K562 (cell line): Measurements from ENCODE around the gene DIAPH1. TPM values are rescaled to one million over a fixed set of nuclear protein-coding genes. Genes with fewer than 3 reads are reported as not detected.
A peak's percentile ranks its signal among the peaks of the same experiment; 100 is the strongest.

Experiments
- ATAC-seq: fragments of 200-7000 bp; cut with Tn5 transposase; 3 replicates; pipeline ENCODE4 v1.9.1; 2020; ENCODE audit warnings: moderate library complexity
- BruUV-seq: library from RNA; stranded (reverse); fragments of 400-500 nt; replicated peaks from 2 replicates; lab custom pipeline; 2021; lab: Mats Ljungman, UMichigan
- CTCF ChIA-PET: fragments of 300-600 bp; formaldehyde crosslinking; extraction: SDS; loops from one replicate; lab custom pipeline; 2021; ENCODE audit warnings: low intra/inter-chr PET ratio; lab: Yijun Ruan, JAX
- POLR2A ChIA-PET: fragments of 300-600, 350-650 bp; sonication (Branson Sonifier 250); formaldehyde crosslinking; extraction: SDS; loops from one replicate; lab custom pipeline; 2021; ENCODE audit warnings: antibody characterized with exemption, inconsistent platforms; lab: Yijun Ruan, JAX
- DNase-seq, 4 experiments: peaks; one replicate each; pipeline versions ENCODE4 v3.0.0 to v3.0.0-alpha.2; 2011 to 2018; ENCODE audit warnings: low spot score in 3 of 4, mixed read lengths in 3 of 4; ENCODE audit errors: extremely low read depth in 1 of 4
- FAIRE-seq: peaks from 2 replicates; lab custom pipeline; 2011; peaks lifted over from hg19 to GRCh38; lab: Jason Lieb, UNC
- H2AFZ ChIP-seq: 2 replicates; pipeline ENCODE4 v1.6.0; 2011; ENCODE audit warnings: low read depth, low read length, control low read depth, inconsistent platforms
- H3K27ac ChIP-seq: fragments of 200-600 bp; 3 replicates; pipeline ENCODE4 v1.8.0; 2011; ENCODE audit warnings: low read depth, mild to moderate bottlenecking, control low read depth, inconsistent platforms, low read length, moderate library complexity, mixed read lengths; ENCODE audit errors: extremely low read depth
- H3K27me3 ChIP-seq, 2 experiments: fragments of 300-600 bp in 1 of 2; 2 replicates in 1 of 2; 3 replicates in 1 of 2; pipeline versions ENCODE4 v1.6.0 to v1.8.0; 2011; ENCODE audit warnings: inconsistent platforms in 2 of 2, low read length in 2 of 2, mild to moderate bottlenecking in 1 of 2, mixed read lengths in 1 of 2, moderate library complexity in 1 of 2; ENCODE audit not compliant: control insufficient read depth in 2 of 2, insufficient read depth in 2 of 2
- H3K36me3 ChIP-seq: fragments of 300-600 bp; 3 replicates; pipeline ENCODE4 v1.8.0; 2011; ENCODE audit warnings: mild to moderate bottlenecking, low read length, inconsistent platforms; ENCODE audit not compliant: control insufficient read depth, insufficient read depth
- H3K4me1 ChIP-seq, 2 experiments: fragments of 200-600 bp in 1 of 2; replicated peaks in 1 of 2; 2 replicates in 1 of 2; 3 replicates in 1 of 2; pipeline versions ENCODE4 v1.5.1 to v1.8.0; 2011; ENCODE audit warnings: inconsistent platforms in 2 of 2, low read length in 2 of 2, mild to moderate bottlenecking in 1 of 2, mixed read lengths in 1 of 2, moderate library complexity in 1 of 2; ENCODE audit not compliant: control insufficient read depth in 2 of 2, insufficient read depth in 2 of 2
- H3K4me2 ChIP-seq: 2 replicates; pipeline ENCODE4 v1.6.1; 2011; ENCODE audit warnings: low read length, control low read depth, inconsistent platforms, mixed read lengths; ENCODE audit not compliant: insufficient read depth
- H3K4me3 ChIP-seq: fragments of 200-600 bp; sonication (generic), shearing (Covaris generic); 2 replicates; pipeline ENCODE4 v1.5.1; 2016; ENCODE audit warnings: control low read depth, inconsistent platforms
- H3K79me2 ChIP-seq: fragments of 200-600 bp; 3 replicates; pipeline ENCODE4 v1.8.0; 2011; ENCODE audit warnings: low read length, inconsistent platforms; ENCODE audit not compliant: control insufficient read depth, insufficient read depth
- H3K9ac ChIP-seq, 2 experiments: 2 replicates each; pipeline versions ENCODE4 v1.6.0 to v1.6.1; 2011; ENCODE audit warnings: low read depth in 2 of 2, low read length in 2 of 2, control low read depth in 1 of 2, inconsistent platforms in 1 of 2, mild to moderate bottlenecking in 1 of 2, mixed read lengths in 1 of 2; ENCODE audit not compliant: insufficient read depth in 1 of 2
- H3K9me1 ChIP-seq: one replicate; pipeline ENCODE4 v1.6.0; 2011; ENCODE audit warnings: inconsistent platforms, mild to moderate bottlenecking, low read length, moderate library complexity; ENCODE audit not compliant: control insufficient read depth, insufficient read depth
- H3K9me3 ChIP-seq: replicated peaks from 2 replicates; pipeline ENCODE4 v1.5.1; 2011; ENCODE audit warnings: low read depth, low read length, inconsistent platforms; ENCODE audit not compliant: control insufficient read depth, insufficient read depth
- H4K20me1 ChIP-seq: replicated peaks from 2 replicates; pipeline ENCODE4 v1.6.1; 2011; ENCODE audit warnings: low read length, inconsistent platforms, mixed read lengths; ENCODE audit not compliant: control insufficient read depth, insufficient read depth
- BRF2 ChIP-seq: IDR thresholded peaks from 3 replicates; pipeline ENCODE4 v1.6.1; 2011; ENCODE audit warnings: borderline replicate concordance, mild to moderate bottlenecking; ENCODE audit not compliant: insufficient read length, insufficient read depth
- CBX1 ChIP-seq: sonication (generic); IDR thresholded peaks from 2 replicates; pipeline ENCODE4 v1.6.1; 2016; ENCODE audit warnings: antibody characterized with exemption, low read depth, mild to moderate bottlenecking
- ESRRA ChIP-seq: fragments of 450-650 bp; IDR thresholded peaks from 2 replicates; pipeline ENCODE4 v1.6.1; 2014; ENCODE audit warnings: low read depth, mild to moderate bottlenecking, moderate library complexity, borderline replicate concordance
- FOXA3 ChIP-seq, 2 experiments: fragments of 450-650 bp in 1 of 2; sonication (generic) in 1 of 2; formaldehyde crosslinking; IDR thresholded peaks in 1 of 2; conservative IDR thresholded peaks in 1 of 2; 2 replicates each; pipeline versions ENCODE4 v1.4.0 to v1.8.0; 2020 to 2022; ENCODE audit warnings: mild to moderate bottlenecking in 2 of 2, missing genetic modification reagents in 1 of 2
- KDM4B ChIP-seq, 2 experiments: fragments of 450-650 bp in 1 of 2; sonication (generic) in 1 of 2; IDR thresholded peaks; 2 replicates each; pipeline ENCODE4 v1.6.1; 2016 to 2017; ENCODE audit warnings: borderline replicate concordance in 2 of 2, antibody characterized with exemption in 1 of 2, low read depth in 1 of 2, mild to moderate bottlenecking in 1 of 2
- MGA ChIP-seq: fragments of 450-650 bp; IDR thresholded peaks from 2 replicates; pipeline ENCODE4 v1.6.1; 2016; ENCODE audit warnings: mild to moderate bottlenecking, moderate library complexity
- RNF2 ChIP-seq: sonication (generic); IDR thresholded peaks from 2 replicates; pipeline ENCODE4 v1.6.1; 2016
- ZNF507 ChIP-seq: conservative IDR thresholded peaks from 2 replicates; pipeline ENCODE4 v1.6.1; 2017; ENCODE audit warnings: missing genetic modification characterization, missing compliant biosample characterization
- WGBS: fragments of 100-300 bp; shearing (Covaris generic); methylation state at CpG from one replicate; pipeline ENCODE4 v1.1.6; 2016; ENCODE audit warnings: low coverage, mixed read lengths; ENCODE audit not compliant: insufficient coverage; ENCODE audit errors: missing lambda C conversion rate; 5-methylcytosine and 5-hydroxymethylcytosine counted together
- in situ Hi-C: fragments of 300-500 bp; cut with MboI; formaldehyde crosslinking; loops from 4 replicates; pipeline ENCODE4 v1.15.0; 2018; ENCODE audit warnings: inconsistent platforms, mixed read lengths
- intact Hi-C: fragments of 100-400 bp; cut with micrococcal nuclease; formaldehyde crosslinking; loops from 2 replicates; pipeline ENCODE4 v1.14.2; 2022
- polyA plus RNA-seq, 8 experiments: library from polyadenylated mRNA; depleted of rRNA in 4 of 8; stranded (reverse) in 5 of 8; unstranded in 3 of 8; fragments of >200 nt; fragmentation: Nextera tagmentation in 2 of 8; fragmentation: Illumina TruSeq in 1 of 8; extraction: Ambion mirVana in 2 of 8; extraction: Trizol in 1 of 8; gene quantifications; 2 replicates each; pipeline versions ENCODE4 v1.2.1 to v1.2.3, GENCODE V29; 2011 to 2014; ENCODE audit warnings: inconsistent platforms in 1 of 8, missing spikeins in 1 of 8
- total RNA-seq, 7 experiments: library from RNA; depleted of rRNA in 6 of 7; stranded (reverse); fragments of >200 nt in 6 of 7; fragmentation: Illumina TruSeq in 2 of 7; extraction: Trizol in 2 of 7; gene quantifications; 2 replicates each; pipeline versions ENCODE4 v1.2.1 to v1.2.3, GENCODE V29; 2011 to 2021; ENCODE audit warnings: low replicate concordance in 1 of 7

The DIAPH1 gene
- total and polyA plus RNA-seq, 9 of the 15 experiments (the other 6 are each of a cell fraction or from before 2014, with no cell fraction given): 60.8 to 328 (median 97.8) TPM

DNA sequence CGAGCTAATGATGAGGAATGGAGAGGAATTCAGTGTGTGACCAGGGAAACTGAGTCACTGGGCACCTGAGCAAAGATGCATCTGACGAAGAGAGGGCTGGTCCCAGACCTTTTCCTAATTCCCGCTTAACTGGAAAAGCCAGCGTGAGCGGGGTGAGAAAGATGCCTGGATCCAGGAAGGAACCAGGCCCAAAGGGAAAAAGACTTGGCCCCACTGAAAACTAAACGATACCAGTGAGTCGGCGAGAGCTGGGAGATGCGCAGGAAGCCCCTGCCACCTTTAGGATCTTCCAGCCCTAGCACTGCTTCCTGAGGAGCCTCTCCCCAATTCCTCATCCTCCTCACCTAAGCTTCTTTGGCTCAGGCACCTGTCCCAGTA, 32.9 kb upstream of the DIAPH1 start:
- ChIA-PET POLR2A (interaction anchor here (0.6 to 2.2 kb wide), 4 partner anchors 10 to 35 kb away, joined by 3 to 10 read pairs (median 6); no protein-coding TSS in a partner anchor), CTCF (no interaction called here)
- H3K27ac ChIP-seq: peak overlapping the region; percentile 52
- H4K20me1 ChIP-seq: no peaks in the 10 kb centered on the region
- DNase-seq: no peak
- peaks cover 3% of the 10 kb centered on the region; the same call in 1 of the 3 replicates for H3K79me2 ChIP-seq
- FAIRE-seq: no peak
- peaks cover 10% of the 10 kb centered on the region; the same call in 2 of the 3 replicates for H3K36me3 ChIP-seq
- peak overlapping the region; percentile 77 for H3K4me3 ChIP-seq
- BruUV-seq: no TSS peak
- no peaks in the 10 kb centered on the region for H3K27me3 ChIP-seq
- H3K4me2 ChIP-seq: peak overlapping the region; percentile 89
- WGBS: 48% methylated on average over 9 of the region's 9 CpGs
- H3K9ac ChIP-seq: peak overlapping the region; percentile 67 to 80; a peak in 3 of 4 replicates
- H2AFZ ChIP-seq: peak overlapping the region; percentile 84
- in situ Hi-C loops (no loop called here), intact Hi-C loops (no loop called here)
- ATAC-seq: no peak
- peaks cover 9 to 27% of the 10 kb centered on the region in 2 experiments for H3K4me1 ChIP-seq
- no peaks in the 10 kb centered on the region for H3K9me1 ChIP-seq
- no peaks in the 10 kb centered on the region for H3K9me3 ChIP-seq
- TF ChIP-seq FOXA3 (CRISPR knock-in tag; conservative IDR thresholded peaks at IDR 0.05 in 1 of 2, IDR thresholded peaks at IDR 0.05 in 1 of 2) (no peak), MGA (no peak), KDM4B (IDR thresholded peaks at IDR 0.05; ENCODE audit: borderline replicate concordance in 2 of 2, low read depth in 1 of 2) (no peak), BRF2 (no peak), ESRRA (no peak), CBX1 (no peak), RNF2 (no peak), ZNF507 (no peak)
